GM21737 (cell line): ENCODE results near the gene MSMP.

Source experiments
- ATAC-seq: cut with Tn5 transposase; IDR thresholded peaks from one replicate; pipeline ENCODE4 v1.9.1; 2021; ENCODE audit warnings: mild to moderate bottlenecking, moderate library complexity; ENCODE audit not compliant: unreplicated experiment

MSMP gene

GRCh38 chr9:35746583-35746982, 7.5 kb downstream of the MSMP start:
- no peak for ATAC-seq

GRCh38 chr9:35745569-35745968, 8.5 kb downstream of the MSMP start:
- ATAC-seq = no peak

- no peak for ATAC-seq
Measured at GRCh38 chr9:35743880-35744518, 10.1 kb downstream of the MSMP start.

GRCh38 chr9:35743452-35743851, 10.6 kb downstream of the MSMP start:
- ATAC-seq = no peak

GRCh38 chr9:35741740-35742139, 12.3 kb downstream of the MSMP start:
- ATAC-seq = no peak

- no peak for ATAC-seq
Measured at GRCh38 chr9:35740243-35740642, 13.8 kb downstream of the MSMP start.

GRCh38 chr9:35738924-35739323, 15.2 kb downstream of the MSMP start:
- no peak for ATAC-seq

- no peak for ATAC-seq
Measured at GRCh38 chr9:35738186-35738585, 15.9 kb downstream of the MSMP start.

- no peak for ATAC-seq
Measured at GRCh38 chr9:35737143-35737542, 16.9 kb downstream of the MSMP start.

- ATAC-seq = no peak
Measured at GRCh38 chr9:35736201-35736633, 17.9 kb downstream of the MSMP start.

GRCh38 chr9:35734096-35734495, 20.0 kb downstream of the MSMP start:
- ATAC-seq = no peak

GRCh38 chr9:35732800-35733541, 21.1 kb downstream of the MSMP start:
- ATAC-seq = no peak

GRCh38 chr9:35732185-35732799, 21.8 kb downstream of the MSMP start, which contains the start of the genes CREB3 and TLN1:
Gene CREB3, plus strand, starts transcription at chr9:35732666. Its CDS starts 107 bp downstream, at chr9:35732773.
Gene TLN1, minus strand, starts transcription at chr9:35732195. Its CDS starts 6,501 bp downstream, at chr9:35725694.
- ATAC-seq = peak; percentile 71

GRCh38 chr9:35731415-35732184, 22.5 kb downstream of the MSMP start:
- ATAC-seq = peak; percentile 0

- no peak for ATAC-seq
Measured at GRCh38 chr9:35730486-35730854, 23.6 kb downstream of the MSMP start.

- no peak for ATAC-seq
Measured at GRCh38 chr9:35729700-35730485, 24.2 kb downstream of the MSMP start.

GRCh38 chr9:35729101-35729500, 25.0 kb downstream of the MSMP start:
- no peak for ATAC-seq

GRCh38 chr9:35728041-35728971, 25.8 kb downstream of the MSMP start:
- no peak for ATAC-seq

GRCh38 chr9:35727676-35728040, 26.4 kb downstream of the MSMP start:
- no peak for ATAC-seq
